Stimulated activated CD4-positive, alpha-beta T cell treated with anti-CD3 and anti-CD28 coated beads, Interleukin-1b, Interleukin-23, amount 100 ng/mL, for 4 hours (primary cell): Measurements from ENCODE around the gene SLC35G6.
"Not testable (repeated sequence)": the region's sequence is repeated elsewhere in the genome, so short reads cannot be mapped to it uniquely, and the experiment has no call there.

ENCODE experiments used
- DNase-seq, 2 donors: peaks; one replicate each; pipeline ENCODE4 v3.0.0-alpha.2; 2020; ENCODE audit warnings: low read depth in 2 of 2

The SLC35G6 gene

GRCh38 chr17:7478276-7479212, 2.7 kb upstream of the SLC35G6 start:
- DNase-seq: peak in 1 of 2 donors; percentile 45

GRCh38 chr17:7479213-7480088, 1.8 kb upstream of the SLC35G6 start, which contains the start of gene ZBTB4:
Gene ZBTB4 (minus strand): TSS chr17:7479631. CDS start chr17:7466801, 12,830 bp downstream.
- peak; percentile 46 to 63 for DNase-seq

- no peak for DNase-seq
Observed at GRCh38 chr17:7480089-7480384, 1.2 kb upstream of the SLC35G6 start.

GRCh38 chr17:7481842-7482741, 846 bp downstream of the SLC35G6 start:
- not testable (repeated sequence) for DNase-seq

- not testable (repeated sequence) for DNase-seq
Observed at GRCh38 chr17:7482742-7483088, 1.5 kb downstream of the SLC35G6 start.

GRCh38 chr17:7483255-7484066, 2.2 kb downstream of the SLC35G6 start:
- DNase-seq: peak; percentile 84 to 94

- peak; percentile 95 to 99 for DNase-seq
Observed at GRCh38 chr17:7484067-7484918, 3.0 kb downstream of the SLC35G6 start, which contains the start of gene POLR2A. Gene POLR2A (plus strand): TSS chr17:7484366.

GRCh38 chr17:7484919-7485377, 3.7 kb downstream of the SLC35G6 start:
- no peak for DNase-seq

- no peak for DNase-seq
Observed at GRCh38 chr17:7486181-7486580, 4.9 kb downstream of the SLC35G6 start.

- no peak for DNase-seq
Observed at GRCh38 chr17:7490144-7490543, 8.9 kb downstream of the SLC35G6 start.

- DNase-seq: no peak
Observed at GRCh38 chr17:7491583-7491982, 10.3 kb downstream of the SLC35G6 start.

- no peak for DNase-seq
Observed at GRCh38 chr17:7493941-7494340, 12.7 kb downstream of the SLC35G6 start.

GRCh38 chr17:7495906-7496434, 14.7 kb downstream of the SLC35G6 start:
- no peak for DNase-seq

- DNase-seq: no peak
Observed at GRCh38 chr17:7496470-7497183, 15.4 kb downstream of the SLC35G6 start.

GRCh38 chr17:7497228-7497627, 16.0 kb downstream of the SLC35G6 start:
- DNase-seq: no peak

- DNase-seq: no peak
Observed at GRCh38 chr17:7497636-7498035, 16.4 kb downstream of the SLC35G6 start.

GRCh38 chr17:7499161-7499560, 17.9 kb downstream of the SLC35G6 start:
- DNase-seq: no peak

GRCh38 chr17:7501729-7502128, 20.5 kb downstream of the SLC35G6 start:
- no peak for DNase-seq
